Colonic mucosa (tissue), 4 donors: ENCODE measurements around the gene TAS1R2. TPM values are rescaled to one million over a fixed set of nuclear protein-coding genes. Genes with fewer than 3 reads are reported as not detected.

ENCODE experiments used
- DNase-seq: peaks from one replicate; pipeline ENCODE4 v3.0.0-alpha.2; 2020
- H3K27ac ChIP-seq: fragments of 200-600 bp; one replicate; pipeline ENCODE4 v1.8.0; 2021
- H3K27me3 ChIP-seq: fragments of 200-600 bp; one replicate; pipeline ENCODE4 v1.8.0; 2021
- H3K36me3 ChIP-seq: fragments of 200-600 bp; one replicate; pipeline ENCODE4 v1.8.0; 2021
- H3K4me1 ChIP-seq: fragments of 200-600 bp; one replicate; pipeline ENCODE4 v1.8.0; 2021; ENCODE audit warnings: mild to moderate bottlenecking
- H3K4me3 ChIP-seq: fragments of 200-600 bp; one replicate; pipeline ENCODE4 v1.8.0; 2021
- H3K9ac ChIP-seq, 2 donors: one replicate each; pipeline ENCODE4 v1.7.0; 2013; ENCODE audit warnings: control low read depth in 2 of 2, low read depth in 2 of 2, low read length in 2 of 2
- H3K9me3 ChIP-seq: fragments of 200-600 bp; one replicate; pipeline ENCODE4 v1.8.0; 2021
- CTCF ChIP-seq: fragments of 200-600 bp; IDR thresholded peaks from one replicate; pipeline ENCODE4 v1.8.0; 2022; ENCODE audit warnings: antibody characterized with exemption, mild to moderate bottlenecking
- intact Hi-C: fragments of 100-400 bp; cut with DNase I; formaldehyde crosslinking; loops from one replicate; pipeline ENCODE4 v1.14.1; 2022
- total RNA-seq, 2 donors: library from RNA; stranded (reverse); fragmentation: NEBNext Ultra II Directional in 1 of 2; extraction: Animal tissue kit (Norgen Biotek cat#: 25700) in 1 of 2; gene quantifications; one replicate each; pipeline ENCODE4 v1.2.1, GENCODE V29; 2021
- donor health status: healthy.
- donor health status: DM: no; HTN: no; CAD: no.
- donor health status: DM: no; HTN: no; CAD: no.

The TAS1R2 gene
- total RNA-seq, 2 donors from 2014 or later: not detected

DNA sequence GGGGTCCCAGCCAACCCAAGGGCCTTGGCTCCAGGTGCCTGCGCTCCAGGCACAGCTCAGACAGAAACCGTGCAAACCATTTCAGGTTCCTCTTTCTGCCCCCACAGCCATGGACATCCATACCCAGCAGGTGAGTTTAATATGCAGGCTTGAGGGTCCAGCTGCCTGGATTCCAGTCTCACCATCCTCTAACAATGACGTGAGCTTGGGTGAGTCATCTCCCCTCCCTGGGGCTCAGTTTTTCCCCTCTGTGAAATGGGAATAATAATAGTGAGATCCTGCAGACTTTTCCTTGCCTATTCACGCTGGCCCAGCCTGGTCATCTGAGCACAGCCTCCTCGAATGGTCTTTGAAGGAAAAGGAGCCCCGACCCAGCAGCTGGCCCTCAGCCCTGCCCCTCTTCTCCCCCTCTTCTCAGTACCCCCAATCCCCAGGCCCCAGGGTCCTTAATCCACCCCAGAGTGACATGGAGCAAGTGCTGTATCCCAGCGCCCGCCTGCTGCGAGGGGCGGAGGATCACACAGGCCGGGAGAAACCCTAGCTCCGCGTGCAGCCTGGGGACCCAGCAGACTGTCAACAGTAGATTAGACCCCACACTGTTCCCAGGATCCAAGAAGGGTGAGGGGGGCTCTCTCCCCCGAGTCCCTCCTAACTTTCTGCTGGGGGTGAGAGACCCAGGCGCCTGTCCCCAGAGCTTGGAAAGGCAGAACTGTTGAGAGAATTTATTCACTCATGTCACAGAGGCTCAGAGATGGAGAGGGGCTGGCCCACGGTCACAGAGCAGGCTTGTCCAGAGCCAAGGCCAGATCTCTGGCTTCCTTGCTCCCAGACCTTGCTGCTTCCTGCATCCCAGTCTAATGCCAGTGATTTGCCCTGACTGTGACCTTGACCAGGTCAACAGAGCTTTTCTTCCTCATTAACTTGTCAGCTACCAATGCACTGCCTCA lies 49.2 kb downstream of the TAS1R2 start:
- Histone ChIP-seq H3K9ac (no peak overlapping the region), H3K27me3 (no peaks in the 10 kb centered on the region), H3K4me1 (no peaks in the 10 kb centered on the region), H3K4me3 (no peak overlapping the region), H3K36me3 (no peaks in the 10 kb centered on the region), H3K27ac (no peak overlapping the region), H3K9me3 (no peaks in the 10 kb centered on the region)
- intact Hi-C loops: no loop called here
- no peak for TF ChIP-seq CTCF
- DNase-seq: no peak

- DNase-seq: no peak
- H3K9me3 ChIP-seq: no peaks in the 10 kb centered on the region
- H3K27ac ChIP-seq: no peak overlapping the region
- no peaks in the 10 kb centered on the region for H3K4me1 ChIP-seq
- no peak overlapping the region for H3K4me3 ChIP-seq
- intact Hi-C loops: no loop called here
- no peaks in the 10 kb centered on the region for H3K27me3 ChIP-seq
- H3K36me3 ChIP-seq: no peaks in the 10 kb centered on the region
- no peak for TF ChIP-seq CTCF
- no peak overlapping the region for H3K9ac ChIP-seq
Measured at GRCh38 chr1:18808550-18808949, 50.9 kb downstream of the TAS1R2 start.

GRCh38 chr1:18807334-18808063 lies 52.0 kb downstream of the TAS1R2 start:
- Histone ChIP-seq H3K36me3 (no peaks in the 10 kb centered on the region), H3K27ac (no peak overlapping the region), H3K27me3 (no peaks in the 10 kb centered on the region), H3K4me3 (no peak overlapping the region), H3K9ac (no peak overlapping the region), H3K9me3 (no peaks in the 10 kb centered on the region), H3K4me1 (no peaks in the 10 kb centered on the region)
- intact Hi-C loops: no loop called here
- DNase-seq: no peak
- no peak for TF ChIP-seq CTCF

DNA sequence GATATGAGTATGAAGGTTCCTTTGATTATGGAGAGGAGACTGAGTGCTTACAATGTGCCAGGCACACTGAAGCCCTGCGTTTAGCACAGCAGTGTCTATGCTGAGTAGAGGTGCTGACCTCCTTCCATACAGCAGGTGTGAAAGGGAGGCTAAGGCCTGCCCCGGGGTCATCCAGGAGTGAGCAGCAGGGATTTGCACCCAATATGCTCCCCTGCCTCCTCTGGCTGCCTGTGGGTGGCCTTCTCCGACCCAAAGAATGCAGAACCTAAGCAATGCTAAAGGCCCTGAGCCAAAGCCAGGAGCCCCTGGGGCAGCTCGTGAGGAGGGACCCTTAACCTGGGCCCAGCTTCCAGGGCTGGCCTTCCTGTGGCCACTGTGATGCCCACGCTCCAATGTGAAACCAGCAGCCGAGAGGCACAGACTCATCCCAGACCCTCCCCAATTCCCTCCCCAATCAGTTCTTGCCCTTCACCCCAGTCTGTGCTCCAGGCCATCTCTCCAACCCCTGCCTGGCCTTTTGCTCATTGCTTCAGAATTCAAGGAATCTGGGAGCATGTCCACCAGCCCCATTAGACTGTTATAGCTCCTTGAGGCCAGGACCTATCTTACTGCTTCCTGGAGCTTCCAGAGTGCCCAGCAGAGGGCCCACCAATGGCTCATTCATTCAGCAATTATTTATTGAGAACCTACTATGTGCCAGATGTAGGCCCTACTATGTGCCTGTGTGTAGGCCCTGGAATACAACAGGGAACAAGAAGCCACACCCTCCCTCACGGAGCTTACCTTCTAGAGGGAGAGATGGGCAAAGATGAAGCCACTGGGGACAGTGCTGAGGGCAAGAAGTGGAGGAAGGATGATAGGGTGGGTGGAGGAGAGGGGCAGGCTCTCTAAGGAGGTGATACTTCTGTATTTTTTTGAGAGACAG lies 53.3 kb downstream of the TAS1R2 start:
- Histone ChIP-seq H3K27ac (no peak overlapping the region), H3K4me1 (no peaks in the 10 kb centered on the region), H3K9me3 (no peaks in the 10 kb centered on the region), H3K4me3 (no peak overlapping the region), H3K9ac (no peak overlapping the region), H3K27me3 (no peaks in the 10 kb centered on the region), H3K36me3 (no peaks in the 10 kb centered on the region)
- no peak for DNase-seq
- TF ChIP-seq CTCF: no peak
- intact Hi-C loops: no loop called here
